Right cardiac atrium (tissue), 5 donors: Measurements from ENCODE around the gene TMEM125. TPM values are rescaled to one million over a fixed set of nuclear protein-coding genes. Genes with fewer than 3 reads are reported as not detected.

ENCODE experiments used
- ATAC-seq, 2 donors: fragments of 200-7000 bp; cut with Tn5 transposase; one replicate each; pipeline versions ENCODE4 v1.8.0 to v1.9.1; 2020; ENCODE audit warnings: moderate library complexity in 2 of 2, mild to moderate bottlenecking in 1 of 2
- DNase-seq, 3 donors: peaks; one replicate each; pipeline ENCODE4 v3.0.0-alpha.2; 2020
- H3K27ac ChIP-seq: one replicate; pipeline ENCODE4 v1.5.1; 2013; ENCODE audit warnings: mild to moderate bottlenecking, low read length, control low read depth, moderate library complexity
- H3K27me3 ChIP-seq: one replicate; pipeline ENCODE4 v1.6.1; 2013; ENCODE audit not compliant: control insufficient read depth, insufficient read depth
- H3K4me1 ChIP-seq: one replicate; pipeline ENCODE4 v1.6.1; 2013; ENCODE audit warnings: low read length; ENCODE audit not compliant: control insufficient read depth, insufficient read depth
- H3K4me3 ChIP-seq: one replicate; pipeline ENCODE4 v1.5.1; 2013; ENCODE audit warnings: low read length, control low read depth
- H3K9me3 ChIP-seq: one replicate; pipeline ENCODE4 v1.6.1; 2013; ENCODE audit warnings: low read length; ENCODE audit not compliant: control insufficient read depth
- WGBS: extraction: QIAGEN DNeasy Blood & Tissue Kit; methylation state at CpG from one replicate; pipeline ENCODE4 v1.1.7; 2013; 5-methylcytosine and 5-hydroxymethylcytosine counted together
- intact Hi-C, 4 donors: fragments of 100-400 bp; cut with DNase I; formaldehyde crosslinking; loops; one replicate each; pipeline versions ENCODE4 v1.11.0 to v1.14.0; 2022 to 2023
- polyA plus RNA-seq: library from polyadenylated mRNA; stranded (reverse); fragments of 200-250 nt; gene quantifications from one replicate; pipeline ENCODE4 v1.2.3, GENCODE V29; 2013
- total RNA-seq, 4 donors: library from RNA; stranded (reverse); fragmentation: NEBNext Ultra II Directional; extraction: Animal tissue kit (Norgen Biotek cat#: 25700); gene quantifications; one replicate each; pipeline ENCODE4 v1.2.1, GENCODE V29; 2021
- donor health status: healthy with polysubstance abuse.
- donor health status: DM: no; HTN: yes; CAD: no.
- donor health status: DM: no; HTN: no; CAD: no.
- donor health status: DM: no; HTN: yes; CAD: no; lungs with severe emphysema.
- donor health status: DM: yes; HTN: yes; CAD: no.

The TMEM125 gene
- total and polyA plus RNA-seq, 5 donors: 0.68 to 1.6 (median 1.3) TPM

DNA sequence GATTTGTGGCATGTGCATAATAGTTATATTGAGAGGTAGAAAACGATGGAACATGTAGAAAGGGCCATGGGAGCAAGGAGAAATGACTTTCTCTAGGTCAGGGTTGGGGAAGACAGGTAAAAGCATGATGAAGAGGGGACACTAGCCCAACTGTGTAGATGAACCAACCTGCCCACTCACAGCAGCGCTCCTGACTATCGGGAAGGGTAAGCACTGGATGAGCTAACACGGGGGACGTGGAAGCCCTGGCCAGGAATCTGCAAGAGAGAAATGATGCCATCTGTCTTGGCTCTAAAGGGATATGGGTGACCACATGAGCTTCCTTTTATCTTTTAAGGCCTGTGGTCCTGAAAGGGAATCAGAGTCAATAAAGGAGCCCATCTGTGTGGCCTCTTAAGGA, 36.2 kb upstream of the TMEM125 start:
- no peak for ATAC-seq
- H3K27ac ChIP-seq: no peak overlapping the region
- DNase-seq: no peak
- WGBS: 88% methylated on average over 5 of the region's 5 CpGs
- no peaks in the 10 kb centered on the region for H3K27me3 ChIP-seq
- no peak overlapping the region for H3K4me3 ChIP-seq
- intact Hi-C loops: loop anchor here in 3 of 4 donors (10.0 kb wide), 2 partner anchors 151 to 181 kb away; partner anchors contain the start of genes MED8 (in 3 of the 3) and SZT2 (in 3 of the 3)
- H3K9me3 ChIP-seq: no peaks in the 10 kb centered on the region
- peaks cover 6% of the 10 kb centered on the region for H3K4me1 ChIP-seq

DNA sequence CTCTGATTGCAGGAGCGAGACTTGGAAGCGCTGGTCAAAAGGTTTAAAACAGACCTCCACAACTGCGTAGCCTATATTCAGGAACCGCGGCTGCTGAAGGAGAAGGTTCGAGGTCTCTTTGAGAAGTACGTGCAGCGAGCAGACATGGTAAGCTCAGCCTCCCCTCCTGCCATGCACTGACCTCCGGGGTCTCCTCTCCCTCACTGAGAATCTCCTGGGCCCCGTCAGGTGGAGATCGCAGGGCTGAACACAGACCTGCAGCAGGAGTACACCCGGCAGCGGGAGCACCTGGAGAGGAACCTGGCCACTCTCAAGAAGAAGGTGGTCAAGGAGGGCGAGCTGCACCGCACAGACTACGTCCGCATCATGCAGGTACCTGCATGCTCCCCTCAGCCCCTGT, 35.5 kb upstream of the TMEM125 start:
- no peak for DNase-seq
- 95% methylated on average over 17 of the region's 17 CpGs for WGBS
- Histone ChIP-seq H3K27me3 (no peaks in the 10 kb centered on the region), H3K27ac (no peak overlapping the region), H3K9me3 (no peaks in the 10 kb centered on the region), H3K4me1 (peaks cover 10% of the 10 kb centered on the region), H3K4me3 (no peak overlapping the region)
- intact Hi-C loops: loop anchor here in 3 of 4 donors (10.0 kb wide), 2 partner anchors 151 to 181 kb away; partner anchors contain the start of genes MED8 (in 3 of the 3) and SZT2 (in 3 of the 3)
- no peak for ATAC-seq

DNA sequence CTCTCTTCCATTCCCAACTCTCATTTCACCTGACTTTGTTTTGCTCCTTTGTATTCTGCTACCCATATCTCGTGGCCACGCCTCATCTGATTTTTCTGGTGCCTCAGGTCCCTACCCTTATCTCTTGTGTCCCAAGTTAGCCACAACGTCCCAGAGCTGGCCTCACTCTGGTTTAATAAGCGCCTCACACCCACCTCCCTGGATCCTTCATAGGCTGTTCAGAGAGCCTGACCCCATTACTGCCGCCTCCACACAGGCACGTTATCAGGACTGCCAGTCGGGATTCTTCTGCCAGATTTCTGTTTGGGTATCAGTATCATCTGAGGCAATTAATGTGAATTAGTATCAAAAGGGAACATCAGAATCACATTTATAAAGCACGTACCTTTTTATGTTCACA, 34.7 kb upstream of the TMEM125 start:
- Histone ChIP-seq H3K27ac (no peak overlapping the region), H3K4me1 (peaks cover 11% of the 10 kb centered on the region)
- DNase-seq: no peak

DNA sequence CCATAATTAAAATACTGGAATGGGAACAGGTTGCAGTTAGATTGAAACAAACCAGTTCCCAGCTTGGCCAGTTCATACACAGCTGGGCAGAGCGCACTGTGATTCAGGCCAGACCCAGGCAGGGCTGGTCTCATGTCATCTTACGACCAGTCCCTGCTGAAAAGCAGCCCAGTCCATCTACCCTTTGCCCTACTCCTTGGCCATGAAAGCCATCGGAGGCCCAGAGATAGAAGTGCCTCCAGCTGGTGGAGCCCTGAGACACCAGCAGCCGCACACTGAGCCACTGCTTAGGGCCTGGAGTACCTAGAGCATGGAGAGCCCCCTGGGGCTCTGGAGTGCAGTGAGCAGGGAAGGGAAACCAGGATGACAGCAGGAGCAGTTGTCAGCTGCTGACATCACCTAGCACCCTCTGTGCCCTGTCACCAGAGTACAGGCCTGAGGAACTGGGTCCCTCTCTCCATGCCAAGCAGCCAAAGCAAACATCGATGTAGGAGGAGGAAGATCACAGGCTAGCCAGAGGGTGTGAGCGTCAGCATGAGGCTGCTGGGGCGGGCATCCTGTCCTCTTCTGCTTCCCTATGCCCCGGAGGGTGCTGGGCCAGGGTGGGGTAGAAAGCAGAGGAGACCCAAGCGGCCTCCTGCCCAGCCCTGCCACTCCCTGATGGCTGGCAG, 34.2 kb upstream of the TMEM125 start:
- Histone ChIP-seq H3K4me3 (no peak overlapping the region), H3K9me3 (no peaks in the 10 kb centered on the region), H3K27me3 (no peaks in the 10 kb centered on the region), H3K27ac (peak overlapping the region; percentile 54), H3K4me1 (peaks cover 11% of the 10 kb centered on the region)
- intact Hi-C loops: loop anchor here (5.0 to 10.0 kb wide), 5 partner anchors 67 to 179 kb away; partner anchors contain the start of genes MED8 (in 3 of the 4), SZT2 (in 3 of the 4) and TIE1 (in 1 of the 4)
- 59% methylated on average over 9 of the region's 9 CpGs for WGBS
- DNase-seq (peak in 2 of 3 donors; percentile 56 to 58), ATAC-seq (peak; percentile 27 to 67)

More for the DNA sequence above, 34.7 kb upstream of the TMEM125 start:
- H3K4me3 ChIP-seq: no peak overlapping the region
- H3K9me3 ChIP-seq: no peaks in the 10 kb centered on the region
- intact Hi-C loops: loop anchor here (5.0 to 10.0 kb wide), 5 partner anchors 67 to 180 kb away; partner anchors contain the start of genes MED8 (in 3 of the 4), SZT2 (in 3 of the 4) and TIE1 (in 1 of the 4)
- ATAC-seq: peak in 1 of 2 donors; percentile 10
- H3K27me3 ChIP-seq: no peaks in the 10 kb centered on the region
- 61% methylated on average over 8 of the region's 8 CpGs for whole genome bisulfite sequencing

DNA sequence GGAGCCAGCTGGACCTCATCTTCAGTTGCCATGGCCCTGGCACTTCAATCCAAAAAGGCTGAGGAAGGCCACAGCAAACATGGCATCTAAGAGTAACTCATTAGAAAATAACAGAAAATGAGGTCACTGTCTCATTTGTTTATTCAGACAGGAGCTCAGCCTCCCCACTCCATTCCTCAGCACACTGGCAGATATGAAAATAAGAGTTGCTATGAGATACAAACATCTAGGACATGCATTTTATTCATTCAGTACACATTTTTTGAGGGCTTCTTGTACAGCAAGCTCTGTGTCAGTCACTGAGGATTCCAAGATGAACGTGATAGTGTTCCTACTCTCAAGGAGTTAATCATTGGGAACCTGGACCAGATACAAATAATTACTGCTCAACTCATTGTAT, 32.7 kb upstream of the TMEM125 start:
- DNase-seq (no peak), ATAC-seq (no peak)
- no peak overlapping the region for H3K27ac ChIP-seq
- no peaks in the 10 kb centered on the region for H3K9me3 ChIP-seq
- WGBS: 68% methylated on average over 1 of the region's 1 CpG
- intact Hi-C loops: loop anchor here (5.0 to 10.0 kb wide), 5 partner anchors 65 to 178 kb away; partner anchors contain the start of genes MED8 (in 3 of the 4), SZT2 (in 3 of the 4) and TIE1 (in 1 of the 4)
- H3K27me3 ChIP-seq: no peaks in the 10 kb centered on the region
- peaks cover 11% of the 10 kb centered on the region for H3K4me1 ChIP-seq
- H3K4me3 ChIP-seq: no peak overlapping the region

DNA sequence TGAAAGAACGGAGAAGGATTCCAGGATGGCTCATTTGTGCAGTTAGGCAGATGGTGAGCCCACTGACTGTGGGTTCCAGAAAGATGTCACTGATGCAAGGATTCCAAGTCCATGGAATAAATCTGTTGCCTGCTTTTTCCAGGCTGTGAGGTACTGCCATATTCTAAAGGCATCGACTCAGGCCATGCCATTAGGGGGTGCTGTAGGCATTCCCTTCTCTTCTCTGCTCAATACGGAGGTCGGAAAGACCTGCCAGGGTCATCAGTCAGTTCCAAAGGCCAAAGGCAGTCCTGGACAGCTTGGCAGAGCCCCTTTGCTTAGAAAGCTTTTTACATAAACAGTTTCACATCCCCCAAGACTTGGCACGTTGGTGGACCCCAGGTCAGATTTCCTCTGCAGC, 31.7 kb upstream of the TMEM125 start:
- Histone ChIP-seq H3K4me1 (peaks cover 8% of the 10 kb centered on the region), H3K4me3 (no peak overlapping the region), H3K27me3 (no peaks in the 10 kb centered on the region), H3K9me3 (no peaks in the 10 kb centered on the region), H3K27ac (peak overlapping the region; percentile 7)
- ATAC-seq (peak; percentile 83 to 86), DNase-seq (peak; percentile 72 to 83 (median 78))
- 11% methylated on average over 5 of the region's 5 CpGs for WGBS
- intact Hi-C loops: loop anchor here (2.0 to 10.0 kb wide), 6 partner anchors 64 to 177 kb away; partner anchors contain the start of genes MED8 (in 3 of the 4), SZT2 (in 3 of the 4) and TIE1 (in 1 of the 4)

DNA sequence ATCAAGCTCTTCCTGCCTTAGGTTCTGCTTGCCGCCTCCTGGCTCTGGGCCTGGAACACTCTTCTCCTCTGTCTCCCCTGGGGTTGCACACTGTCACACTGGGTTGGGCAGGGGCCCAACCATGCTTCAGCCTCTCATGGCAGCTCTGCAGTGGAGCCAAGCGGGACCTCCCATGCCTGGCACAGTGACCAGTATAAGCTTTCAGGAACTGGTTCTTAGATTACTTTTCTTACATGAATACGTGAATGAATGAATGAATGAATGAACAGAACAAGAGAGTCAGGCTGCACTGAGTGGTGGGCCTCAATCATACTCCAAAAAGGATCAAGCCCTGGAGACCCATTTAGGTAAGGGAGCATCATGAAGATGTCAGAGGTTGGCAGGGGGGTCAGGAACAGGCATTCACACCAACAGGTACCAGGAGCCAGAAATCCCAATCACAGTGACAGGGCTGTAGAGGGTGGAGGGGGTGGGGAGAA, 30.8 kb upstream of the TMEM125 start:
- H3K9me3 ChIP-seq: no peaks in the 10 kb centered on the region
- H3K27ac ChIP-seq: peak overlapping the region; percentile 7
- peaks cover 8% of the 10 kb centered on the region for H3K4me1 ChIP-seq
- no peak overlapping the region for H3K4me3 ChIP-seq
- DNase-seq (peak; percentile 68 to 88 (median 84)), ATAC-seq (peak; percentile 79 to 80)
- 40% methylated on average over 3 of the region's 3 CpGs for WGBS
- intact Hi-C loops: loop anchor here (2.0 to 10.0 kb wide), 6 partner anchors 63 to 176 kb away; partner anchors contain the start of genes MED8 (in 3 of the 4), SZT2 (in 3 of the 4) and TIE1 (in 1 of the 4)
- no peaks in the 10 kb centered on the region for H3K27me3 ChIP-seq

DNA sequence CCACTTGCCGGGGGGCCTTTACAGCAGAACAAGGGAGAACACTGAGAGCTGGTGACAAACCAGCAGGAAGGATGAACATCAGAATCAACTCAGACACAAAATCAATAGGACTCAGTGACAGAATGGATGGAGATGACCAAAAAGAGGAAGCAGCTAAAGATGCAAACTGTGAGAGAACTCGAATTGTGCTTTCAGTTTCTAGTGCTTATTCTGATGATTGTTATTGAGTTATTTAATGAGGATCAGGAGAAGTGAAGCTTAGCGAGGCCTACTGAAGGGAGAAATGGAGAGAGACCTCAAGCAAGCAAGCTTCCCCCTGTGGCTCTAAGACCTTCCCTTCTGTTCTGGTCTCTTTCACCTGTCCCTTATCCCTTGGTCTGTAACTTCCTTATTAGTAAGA, 30.3 kb upstream of the TMEM125 start:
- intact Hi-C loops: loop anchor here (2.0 to 10.0 kb wide), 6 partner anchors 63 to 175 kb away; partner anchors contain the start of genes MED8 (in 3 of the 4), SZT2 (in 3 of the 4) and TIE1 (in 1 of the 4)
- H3K4me1 ChIP-seq: peaks cover 8% of the 10 kb centered on the region
- DNase-seq (no peak), ATAC-seq (no peak)
- H3K27me3 ChIP-seq: no peaks in the 10 kb centered on the region
- H3K4me3 ChIP-seq: no peak overlapping the region
- WGBS: 76% methylated on average over 3 of the region's 3 CpGs
- no peaks in the 10 kb centered on the region for H3K9me3 ChIP-seq
- no peak overlapping the region for H3K27ac ChIP-seq

DNA sequence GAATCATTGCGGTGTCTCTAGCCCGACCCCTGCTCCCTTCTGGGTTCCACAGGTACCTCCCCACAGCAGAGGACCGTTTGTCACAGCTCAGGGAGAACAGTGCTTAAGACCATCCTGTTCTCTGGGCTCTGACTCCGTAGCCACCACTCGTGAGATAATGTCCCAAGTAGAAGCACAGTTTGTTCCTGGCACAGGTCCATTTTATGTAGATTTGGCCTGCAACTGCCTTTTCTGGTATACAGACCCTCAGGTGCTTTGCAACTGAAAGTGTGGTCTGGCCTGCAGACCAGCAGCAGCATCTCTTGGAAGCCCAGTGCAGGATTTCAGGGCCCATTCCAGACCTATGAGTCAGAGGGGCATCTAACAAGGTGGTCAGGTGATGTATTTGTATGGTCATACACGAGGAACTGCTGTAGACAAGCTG, 28.4 kb upstream of the TMEM125 start:
- Histone ChIP-seq H3K4me1 (peaks cover 8% of the 10 kb centered on the region), H3K27ac (peak overlapping the region; percentile 6), H3K9me3 (no peaks in the 10 kb centered on the region), H3K4me3 (no peak overlapping the region), H3K27me3 (no peaks in the 10 kb centered on the region)
- intact Hi-C loops: no loop called here
- ATAC-seq: peak; percentile 7 to 51
- no peak for DNase-seq
- 37% methylated on average over 6 of the region's 6 CpGs for WGBS

DNA sequence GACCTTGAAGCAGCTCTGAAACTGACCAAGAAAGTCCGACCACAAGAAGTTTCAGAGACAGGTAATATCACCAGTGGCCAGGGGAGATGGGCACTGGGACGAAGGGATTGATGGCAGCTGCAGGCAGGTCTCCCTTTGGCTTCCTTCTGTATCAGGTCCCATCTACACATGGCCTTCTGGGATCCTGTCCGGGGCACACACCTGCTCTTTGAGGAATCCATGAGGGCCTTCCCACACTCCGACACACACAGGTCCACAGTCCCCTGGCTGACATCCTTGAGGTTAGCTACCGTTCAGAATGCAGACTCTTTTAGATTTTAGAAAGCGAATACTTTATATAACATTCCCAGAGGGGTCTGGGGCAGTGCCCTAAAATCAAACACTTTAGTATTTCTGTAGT, 26.5 kb upstream of the TMEM125 start:
- no peak overlapping the region for H3K4me3 ChIP-seq
- 88% methylated on average over 6 of the region's 6 CpGs for WGBS
- ATAC-seq: no peak
- no peak for DNase-seq
- H3K27ac ChIP-seq: no peak overlapping the region
- peaks cover 6% of the 10 kb centered on the region for H3K4me1 ChIP-seq
- no peaks in the 10 kb centered on the region for H3K9me3 ChIP-seq
- H3K27me3 ChIP-seq: no peaks in the 10 kb centered on the region
- intact Hi-C loops: no loop called here
